H1 (cell line): Measurements from ENCODE around the gene AMPD3. TPM values are rescaled to one million over a fixed set of nuclear protein-coding genes. Genes with fewer than 3 reads are reported as not detected.

Source experiments
- BACH1 ChIP-seq: IDR thresholded peaks from 2 replicates; pipeline ENCODE4 v1.6.1; 2012; ENCODE audit warnings: low read length, improper control_type of control experiment
- RXRA ChIP-seq: IDR thresholded peaks from 2 replicates; pipeline ENCODE4 v1.6.1; 2011; ENCODE audit warnings: low read depth, mild to moderate bottlenecking, low read length, moderate library complexity; ENCODE audit not compliant: insufficient read depth
- SP1 ChIP-seq: IDR thresholded peaks from 2 replicates; pipeline ENCODE4 v1.6.1; 2011; ENCODE audit warnings: low read depth, low read length
- TCF12 ChIP-seq: IDR thresholded peaks from 2 replicates; pipeline ENCODE4 v1.6.1; 2011; ENCODE audit warnings: low read depth, mild to moderate bottlenecking, low read length
- polyA plus RNA-seq, 7 experiments: library from polyadenylated mRNA; depleted of rRNA in 3 of 7; stranded (reverse) in 5 of 7; unstranded in 2 of 7; fragments of >200 nt in 5 of 7; fragments of 200-250 nt in 2 of 7; gene quantifications; 1 replicate in 5 of 7; 2 replicates in 1 of 7; 4 replicates in 1 of 7; pipeline versions ENCODE4 v1.2.1 to v1.2.3, GENCODE V29; 2011 to 2013; ENCODE audit warnings: missing spikeins in 2 of 7, mixed read lengths in 2 of 7
- total RNA-seq: library from RNA; stranded (reverse); fragmentation: NEBNext Ultra II Directional; extraction: Animal tissue kit (Norgen Biotek cat#: 25700); gene quantifications from 2 replicates; pipeline ENCODE4 v1.2.1, GENCODE V29; 2021
- TF ChIP-seq, protein P1 (sequence below): IDR thresholded peaks from 2 replicates; pipeline ENCODE4 v1.6.1; 2012; ENCODE audit warnings: inconsistent platforms

Gene AMPD3
- total and polyA plus RNA-seq, 2 of the 8 experiments (the other 6 are each of a cell fraction or from before 2014, with no cell fraction given), result 4.0 to 6.3 TPM

DNA sequence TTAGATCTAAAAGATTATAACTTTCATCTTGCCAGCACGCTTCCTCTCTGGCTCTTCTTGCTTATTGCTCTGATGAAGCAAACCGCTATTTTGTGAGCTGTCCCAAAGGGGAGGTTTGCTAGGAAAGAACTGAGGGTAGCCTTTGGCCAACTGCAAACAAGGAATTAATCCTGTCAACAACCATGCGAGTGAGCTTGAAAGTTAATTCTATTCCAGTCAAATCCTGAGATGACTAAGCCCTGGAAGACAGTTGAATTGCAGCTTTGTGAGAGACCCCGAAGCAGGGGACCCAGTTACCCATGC, 96.2 kb downstream of the AMPD3 start (continued):
- TF ChIP-seq TCF12 (no peak), SP1 (no peak), RXRA (no peak), BACH1 (no peak)
- TF ChIP-seq, protein P1, sequence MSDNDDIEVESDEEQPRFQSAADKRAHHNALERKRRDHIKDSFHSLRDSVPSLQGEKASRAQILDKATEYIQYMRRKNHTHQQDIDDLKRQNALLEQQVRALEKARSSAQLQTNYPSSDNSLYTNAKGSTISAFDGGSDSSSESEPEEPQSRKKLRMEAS, result no peak
- TF ChIP-seq, all 59 proteins: peak for 0
